ENCODE measurements around the gene RPRD1B.

RPRD1B gene

GRCh38 chr20:38136421-38137245 is 103.1 kb downstream of the RPRD1B start:
- Histone ChIP-seq H4K20me1 (ENCODE audit: insufficient read depth, low read length) (no peaks in the 10 kb centered on the region), H3K9ac (ENCODE audit: low read length) (no peak overlapping the region), H3K4me3 (ENCODE audit: low read length) (no peak overlapping the region), H3K36me3 (replicated peaks; ENCODE audit: insufficient read depth, low read length) (no peaks in the 10 kb centered on the region), H2AFZ (ENCODE audit: low read length) (no peak overlapping the region), H3K4me1 (ENCODE audit: low read length) (no peaks in the 10 kb centered on the region), H3K27me3 (replicated peaks; ENCODE audit: insufficient read depth, low read length) (no peaks in the 10 kb centered on the region), H3K9me3 (replicated peaks; ENCODE audit: insufficient read depth, low read length) (no peaks in the 10 kb centered on the region), H3F3A (ENCODE audit: insufficient read depth, low read length) (no peaks in the 10 kb centered on the region), H3K79me2 (ENCODE audit: low read length) (no peaks in the 10 kb centered on the region), H3K4me2 (ENCODE audit: low read depth, low read length) (no peak overlapping the region), H3K9me2 (replicated peaks; ENCODE audit: insufficient read depth, low read length) (no peaks in the 10 kb centered on the region), H3K27ac (ENCODE audit: low read length) (no peak overlapping the region)
- DNase-seq, result no peak
- no peak for TF ChIP-seq EZH2 (optimal IDR thresholded peaks at IDR 0.05; ENCODE audit: low read depth, low read length)
- TF ChIP-seq CTCF (IDR thresholded peaks at IDR 0.05; ENCODE audit: low read length), result no peak
- TF ChIP-seq EZH2phosphoT487 (IDR thresholded peaks at IDR 0.05; ENCODE audit: low read length), result no peak

- Histone ChIP-seq H3K9ac (ENCODE audit: low read length) (no peak overlapping the region), H3K4me1 (ENCODE audit: low read length) (no peaks in the 10 kb centered on the region), H3K27me3 (replicated peaks; ENCODE audit: insufficient read depth, low read length) (no peaks in the 10 kb centered on the region), H3F3A (ENCODE audit: insufficient read depth, low read length) (no peaks in the 10 kb centered on the region), H4K20me1 (ENCODE audit: insufficient read depth, low read length) (no peaks in the 10 kb centered on the region), H3K36me3 (replicated peaks; ENCODE audit: insufficient read depth, low read length) (no peaks in the 10 kb centered on the region), H3K4me2 (ENCODE audit: low read depth, low read length) (no peak overlapping the region), H3K27ac (ENCODE audit: low read length) (no peak overlapping the region), H2AFZ (ENCODE audit: low read length) (no peak overlapping the region), H3K9me2 (replicated peaks; ENCODE audit: insufficient read depth, low read length) (no peaks in the 10 kb centered on the region), H3K9me3 (replicated peaks; ENCODE audit: insufficient read depth, low read length) (no peaks in the 10 kb centered on the region), H3K79me2 (ENCODE audit: low read length) (no peaks in the 10 kb centered on the region), H3K4me3 (ENCODE audit: low read length) (no peak overlapping the region)
- no peak for TF ChIP-seq EZH2 (optimal IDR thresholded peaks at IDR 0.05; ENCODE audit: low read depth, low read length)
- no peak for TF ChIP-seq EZH2phosphoT487 (IDR thresholded peaks at IDR 0.05; ENCODE audit: low read length)
- TF ChIP-seq CTCF (IDR thresholded peaks at IDR 0.05; ENCODE audit: low read length), result no peak
- no peak for DNase-seq
These were observed 104.0 kb downstream of the RPRD1B start for GRCh38 chr20:38137441-38138037.

GRCh38 chr20:38138086-38138778 is 104.7 kb downstream of the RPRD1B start:
- DNase-seq, result no peak
- no peaks in the 10 kb centered on the region for H3F3A ChIP-seq (ENCODE audit: insufficient read depth, low read length)
- no peak for TF ChIP-seq EZH2 (optimal IDR thresholded peaks at IDR 0.05; ENCODE audit: low read depth, low read length)
- no peak for TF ChIP-seq EZH2phosphoT487 (IDR thresholded peaks at IDR 0.05; ENCODE audit: low read length)
- TF ChIP-seq CTCF (IDR thresholded peaks at IDR 0.05; ENCODE audit: low read length), result no peak
- no peaks in the 10 kb centered on the region for H3K36me3 ChIP-seq (replicated peaks; ENCODE audit: insufficient read depth, low read length)
- peaks cover 2% of the 10 kb centered on the region for H3K4me1 ChIP-seq (ENCODE audit: low read length)
- no peak overlapping the region for H3K4me3 ChIP-seq (ENCODE audit: low read length)
- H3K9me2 ChIP-seq (replicated peaks; ENCODE audit: insufficient read depth, low read length), result no peaks in the 10 kb centered on the region
- H4K20me1 ChIP-seq (ENCODE audit: insufficient read depth, low read length), result no peaks in the 10 kb centered on the region
- H3K9me3 ChIP-seq (replicated peaks; ENCODE audit: insufficient read depth, low read length), result no peaks in the 10 kb centered on the region
- H3K27ac ChIP-seq (ENCODE audit: low read length), result no peak overlapping the region
- H3K79me2 ChIP-seq (ENCODE audit: low read length), result no peaks in the 10 kb centered on the region
- H3K27me3 ChIP-seq (replicated peaks; ENCODE audit: insufficient read depth, low read length), result no peaks in the 10 kb centered on the region
- H3K9ac ChIP-seq (ENCODE audit: low read length), result no peak overlapping the region
- H3K4me2 ChIP-seq (ENCODE audit: low read depth, low read length), result no peak overlapping the region
- H2AFZ ChIP-seq (ENCODE audit: low read length), result no peak overlapping the region
